NCI-H446 (cell line): ENCODE results near the gene ANO7.
"Not testable (repeated sequence)": the region's sequence is repeated elsewhere in the genome, so short reads cannot be mapped to it uniquely, and the experiment has no call there.

Source experiments
- DNase-seq, 2 experiments: peaks; one replicate each; lab custom pipeline; 2025; lab: John Stamatoyannopoulos, UW

Gene ANO7

GRCh38 chr2:241190291-241190981 lies 2.0 kb downstream of the ANO7 start:
- DNase-seq: no peak

- DNase-seq: no peak
Measured at GRCh38 chr2:241191081-241191480, 2.6 kb downstream of the ANO7 start.

GRCh38 chr2:241193271-241193670 lies 4.8 kb downstream of the ANO7 start:
- no peak for DNase-seq

GRCh38 chr2:241194811-241195210 lies 6.3 kb downstream of the ANO7 start:
- no peak for DNase-seq

GRCh38 chr2:241195506-241196130 lies 7.1 kb downstream of the ANO7 start:
- no peak for DNase-seq

- not testable (repeated sequence) for DNase-seq
Measured at GRCh38 chr2:241197246-241197645, 8.8 kb downstream of the ANO7 start.

- DNase-seq: no peak
Measured at GRCh38 chr2:241197947-241198346, 9.5 kb downstream of the ANO7 start.

- DNase-seq: no peak
Measured at GRCh38 chr2:241198381-241199279, 10.2 kb downstream of the ANO7 start.

- DNase-seq: no peak
Measured at GRCh38 chr2:241199286-241199685, 10.8 kb downstream of the ANO7 start.

- DNase-seq: no peak
Measured at GRCh38 chr2:241199897-241200821, 11.7 kb downstream of the ANO7 start.

- no peak for DNase-seq
Measured at GRCh38 chr2:241200822-241201395, 12.4 kb downstream of the ANO7 start.

- no peak for DNase-seq
Measured at GRCh38 chr2:241201445-241202267, 13.2 kb downstream of the ANO7 start.

GRCh38 chr2:241202268-241202585 lies 13.8 kb downstream of the ANO7 start:
- DNase-seq: no peak

GRCh38 chr2:241202681-241203080 lies 14.2 kb downstream of the ANO7 start:
- no peak for DNase-seq

- DNase-seq: no peak
Measured at GRCh38 chr2:241203218-241204009, 14.9 kb downstream of the ANO7 start.

- no peak for DNase-seq
Measured at GRCh38 chr2:241204010-241204384, 15.5 kb downstream of the ANO7 start.

GRCh38 chr2:241204490-241204889 lies 16.0 kb downstream of the ANO7 start:
- no peak for DNase-seq

GRCh38 chr2:241205086-241205485 lies 16.6 kb downstream of the ANO7 start:
- no peak for DNase-seq

- no peak for DNase-seq
Measured at GRCh38 chr2:241207151-241207550, 18.7 kb downstream of the ANO7 start.

GRCh38 chr2:241207641-241208040 lies 19.2 kb downstream of the ANO7 start:
- DNase-seq: no peak
